ENCODE data around the gene TKT. TPM values are rescaled to one million over a fixed set of nuclear protein-coding genes. Genes with fewer than 3 reads are reported as not detected.

Gene TKT
- total RNA-seq, 1 donor from 2014 or later: 112 TPM

GRCh38 chr3:53198256-53198977 lies 57.4 kb downstream of the TKT start:
- no peak for DNase-seq (ENCODE audit: low read depth in 2 of 2)

- DNase-seq (ENCODE audit: low read depth in 2 of 2): peak; percentile 45 to 69
These were observed 59.0 kb downstream of the TKT start for GRCh38 chr3:53196575-53197407.

GRCh38 chr3:53195602-53196574 lies 59.9 kb downstream of the TKT start:
- DNase-seq (ENCODE audit: low read depth in 2 of 2): peak; percentile 40 to 64

GRCh38 chr3:53195066-53195450 lies 60.8 kb downstream of the TKT start:
- no peak for DNase-seq (ENCODE audit: low read depth in 2 of 2)

GRCh38 chr3:53194210-53195065 lies 61.4 kb downstream of the TKT start:
- DNase-seq (ENCODE audit: low read depth in 2 of 2): peak; percentile 47 to 66

GRCh38 chr3:53193466-53194209 lies 62.2 kb downstream of the TKT start:
- peak in 1 of 2 donors; percentile 61 for DNase-seq (ENCODE audit: low read depth in 2 of 2)

GRCh38 chr3:53192608-53193007 lies 63.2 kb downstream of the TKT start:
- no peak for DNase-seq (ENCODE audit: low read depth in 2 of 2)

- no peak for DNase-seq (ENCODE audit: low read depth in 2 of 2)
These were observed 63.9 kb downstream of the TKT start for GRCh38 chr3:53191836-53192480.

- no peak for DNase-seq (ENCODE audit: low read depth in 2 of 2)
These were observed 65.2 kb downstream of the TKT start for GRCh38 chr3:53190659-53191058.

GRCh38 chr3:53189276-53189675 lies 66.5 kb downstream of the TKT start:
- no peak for DNase-seq (ENCODE audit: low read depth in 2 of 2)

GRCh38 chr3:53188720-53189119 lies 67.1 kb downstream of the TKT start:
- no peak for DNase-seq (ENCODE audit: low read depth in 2 of 2)

- DNase-seq (ENCODE audit: low read depth in 2 of 2): no peak
These were observed 67.6 kb downstream of the TKT start for GRCh38 chr3:53188136-53188685.

- no peak for DNase-seq (ENCODE audit: low read depth in 2 of 2)
These were observed 68.4 kb downstream of the TKT start for GRCh38 chr3:53187430-53187829.

- no peak for DNase-seq (ENCODE audit: low read depth in 2 of 2)
These were observed 69.1 kb downstream of the TKT start for GRCh38 chr3:53186726-53187125.

- DNase-seq (ENCODE audit: low read depth in 2 of 2): no peak
These were observed 69.9 kb downstream of the TKT start for GRCh38 chr3:53185761-53186465.

GRCh38 chr3:53184701-53185100 lies 71.1 kb downstream of the TKT start:
- no peak for DNase-seq (ENCODE audit: low read depth in 2 of 2)

GRCh38 chr3:53183514-53183913 lies 72.3 kb downstream of the TKT start:
- no peak for DNase-seq (ENCODE audit: low read depth in 2 of 2)

- DNase-seq (ENCODE audit: low read depth in 2 of 2): no peak
These were observed 73.0 kb downstream of the TKT start for GRCh38 chr3:53182764-53183355.

Data from lung microvascular endothelial cell (primary cell).